ENCODE data around the gene ANO10.
"Not testable (repeated sequence)": the region's sequence is repeated elsewhere in the genome, so short reads cannot be mapped to it uniquely, and the experiment has no call there.

GRCh38 chr3:43356033-43356432 is 265.8 kb downstream of the ANO10 start:
- not testable (repeated sequence) for TF ChIP-seq CTCF, POLR2A (IDR thresholded peaks at IDR 0.05)

Data from uterus (tissue), 2 donors.